MM.1S (cell line): ENCODE measurements around the gene PDE6A.
"Not testable (repeated sequence)": the region's sequence is repeated elsewhere in the genome, so short reads cannot be mapped to it uniquely, and the experiment has no call there.

ENCODE experiments used
- DNase-seq: peaks from one replicate; pipeline ENCODE4 v3.0.0-alpha.2; 2015
- H2AFZ ChIP-seq: fragments of 300-600 bp; sonication (generic); 2 replicates; pipeline ENCODE4 v1.6.0; 2016; ENCODE audit warnings: antibody characterized with exemption, low read length
- H3F3A ChIP-seq: fragments of 300-600 bp; sonication (generic); 2 replicates; pipeline ENCODE4 v1.6.1; 2016; ENCODE audit warnings: mild to moderate bottlenecking, antibody characterized with exemption, low read length, moderate library complexity, mixed read lengths; ENCODE audit not compliant: insufficient read depth
- H3K27ac ChIP-seq: fragments of 300-600 bp; sonication (generic); 2 replicates; pipeline ENCODE4 v1.5.1; 2016; ENCODE audit warnings: mild to moderate bottlenecking, low read length
- H3K27me3 ChIP-seq: fragments of 300-600 bp; sonication (generic); replicated peaks from 2 replicates; pipeline ENCODE4 v1.6.0; 2016; ENCODE audit warnings: low read length; ENCODE audit not compliant: insufficient read depth
- H3K36me3 ChIP-seq: fragments of 300-600 bp; sonication (generic); replicated peaks from 2 replicates; pipeline ENCODE4 v1.6.1; 2016; ENCODE audit warnings: mild to moderate bottlenecking, low read length, mixed read lengths; ENCODE audit not compliant: insufficient read depth
- H3K4me1 ChIP-seq: fragments of 300-600 bp; sonication (generic); 2 replicates; pipeline ENCODE4 v1.6.1; 2016; ENCODE audit warnings: low read length, mixed read lengths
- H3K4me2 ChIP-seq: fragments of 300-600 bp; sonication (generic); 2 replicates; pipeline ENCODE4 v1.6.0; 2016; ENCODE audit warnings: low read depth, low read length
- H3K4me3 ChIP-seq: fragments of 300-600 bp; sonication (generic); 2 replicates; pipeline ENCODE4 v1.5.1; 2016; ENCODE audit warnings: low read length, mixed read lengths
- H3K79me2 ChIP-seq: fragments of 300-600 bp; sonication (generic); 2 replicates; pipeline ENCODE4 v1.6.1; 2016; ENCODE audit warnings: mixed run types, low read length, mixed read lengths
- H3K9ac ChIP-seq: fragments of 300-600 bp; sonication (generic); 2 replicates; pipeline ENCODE4 v1.6.1; 2016; ENCODE audit warnings: low read length, mixed read lengths
- H3K9me2 ChIP-seq: fragments of 300-600 bp; sonication (generic); replicated peaks from 2 replicates; pipeline ENCODE4 v1.6.1; 2016; ENCODE audit warnings: mild to moderate bottlenecking, low read length, mixed read lengths; ENCODE audit not compliant: insufficient read depth
- H3K9me3 ChIP-seq: fragments of 300-600 bp; sonication (generic); replicated peaks from 2 replicates; pipeline ENCODE4 v1.6.1; 2016; ENCODE audit warnings: mild to moderate bottlenecking, low read length, mixed read lengths; ENCODE audit not compliant: insufficient read depth
- H4K20me1 ChIP-seq: fragments of 300-600 bp; sonication (generic); 2 replicates; pipeline ENCODE4 v1.6.1; 2016; ENCODE audit warnings: mild to moderate bottlenecking, low read length, moderate library complexity, mixed read lengths; ENCODE audit not compliant: insufficient read depth
- CTCF ChIP-seq: fragments of 300-600 bp; sonication (generic); IDR thresholded peaks from 2 replicates; pipeline ENCODE4 v1.5.1; 2016; ENCODE audit warnings: antibody characterized with exemption, low read length, mixed read lengths
- EZH2 ChIP-seq: fragments of 300-600 bp; sonication (generic); optimal IDR thresholded peaks from 2 replicates; pipeline ENCODE3; 2017; ENCODE audit warnings: low read depth, mild to moderate bottlenecking, antibody characterized with exemption, low read length, mixed read lengths
- EZH2phosphoT487 ChIP-seq: fragments of 300-600 bp; sonication (generic); IDR thresholded peaks from 2 replicates; pipeline ENCODE4 v1.6.1; 2018; ENCODE audit warnings: antibody characterized with exemption, low read length

The PDE6A gene

DNA sequence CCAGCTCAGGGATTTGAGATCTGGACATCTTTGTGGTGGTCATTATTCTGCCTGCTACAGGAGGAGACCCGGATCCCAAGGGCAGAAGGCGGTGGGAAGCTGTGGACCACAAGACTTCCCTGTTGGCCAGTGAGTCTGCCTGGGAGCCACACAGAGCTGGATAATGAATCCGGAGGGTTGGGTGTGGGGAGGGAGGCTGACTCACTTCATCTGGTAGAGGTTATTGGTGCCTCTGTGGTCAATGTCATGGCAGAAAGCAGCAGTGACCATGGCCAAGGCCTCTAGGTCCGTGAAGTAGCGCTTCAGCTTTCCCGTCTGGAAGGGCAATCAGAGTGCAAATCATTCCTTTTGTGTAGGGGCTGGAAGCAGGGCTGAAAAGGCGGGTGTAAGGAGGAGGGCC lies 58.5 kb downstream of the PDE6A start:
- no peak overlapping the region for H3K9ac ChIP-seq
- H3K36me3 ChIP-seq = no peaks in the 10 kb centered on the region
- H2AFZ ChIP-seq = no peak overlapping the region
- H4K20me1 ChIP-seq = no peaks in the 10 kb centered on the region
- no peaks in the 10 kb centered on the region for H3F3A ChIP-seq
- no peaks in the 10 kb centered on the region for H3K79me2 ChIP-seq
- no peak overlapping the region for H3K27ac ChIP-seq
- no peak for TF ChIP-seq EZH2phosphoT487
- TF ChIP-seq EZH2 = no peak
- TF ChIP-seq CTCF = no peak
- no peaks in the 10 kb centered on the region for H3K27me3 ChIP-seq
- H3K9me2 ChIP-seq = no peaks in the 10 kb centered on the region
- H3K4me2 ChIP-seq = no peak overlapping the region
- DNase-seq = no peak
- no peak overlapping the region for H3K4me3 ChIP-seq
- H3K4me1 ChIP-seq = no peaks in the 10 kb centered on the region
- H3K9me3 ChIP-seq = no peaks in the 10 kb centered on the region

GRCh38 chr5:149885513-149885912 lies 59.1 kb downstream of the PDE6A start:
- no peak overlapping the region for H3K4me3 ChIP-seq
- no peak overlapping the region for H3K27ac ChIP-seq
- DNase-seq = no peak
- no peaks in the 10 kb centered on the region for H3K36me3 ChIP-seq
- H3K9ac ChIP-seq = no peak overlapping the region
- H3K4me1 ChIP-seq = no peaks in the 10 kb centered on the region
- TF ChIP-seq EZH2 (no peak), CTCF (no peak), EZH2phosphoT487 (no peak)
- H3K9me3 ChIP-seq = no peaks in the 10 kb centered on the region
- H3K9me2 ChIP-seq = no peaks in the 10 kb centered on the region
- H4K20me1 ChIP-seq = no peaks in the 10 kb centered on the region
- no peak overlapping the region for H2AFZ ChIP-seq
- H3F3A ChIP-seq = no peaks in the 10 kb centered on the region
- H3K27me3 ChIP-seq = no peaks in the 10 kb centered on the region
- H3K4me2 ChIP-seq = no peak overlapping the region
- no peaks in the 10 kb centered on the region for H3K79me2 ChIP-seq

- Histone ChIP-seq H3K9me2 (no peaks in the 10 kb centered on the region), H3K36me3 (no peaks in the 10 kb centered on the region), H3K9me3 (no peaks in the 10 kb centered on the region), H3K9ac (no peak overlapping the region), H2AFZ (0 out of 2 replicates have a peak overlapping the region, but pooled peaks have one; percentile 6), H3F3A (no peaks in the 10 kb centered on the region), H3K79me2 (no peaks in the 10 kb centered on the region), H3K4me3 (no peak overlapping the region), H3K4me2 (no peak overlapping the region), H3K27me3 (no peaks in the 10 kb centered on the region), H3K4me1 (no peaks in the 10 kb centered on the region), H3K27ac (no peak overlapping the region), H4K20me1 (no peaks in the 10 kb centered on the region)
- TF ChIP-seq EZH2phosphoT487 (no peak), EZH2 (no peak)
- DNase-seq = no peak
Measured at GRCh38 chr5:149883550-149883949, 61.0 kb downstream of the PDE6A start.

DNA sequence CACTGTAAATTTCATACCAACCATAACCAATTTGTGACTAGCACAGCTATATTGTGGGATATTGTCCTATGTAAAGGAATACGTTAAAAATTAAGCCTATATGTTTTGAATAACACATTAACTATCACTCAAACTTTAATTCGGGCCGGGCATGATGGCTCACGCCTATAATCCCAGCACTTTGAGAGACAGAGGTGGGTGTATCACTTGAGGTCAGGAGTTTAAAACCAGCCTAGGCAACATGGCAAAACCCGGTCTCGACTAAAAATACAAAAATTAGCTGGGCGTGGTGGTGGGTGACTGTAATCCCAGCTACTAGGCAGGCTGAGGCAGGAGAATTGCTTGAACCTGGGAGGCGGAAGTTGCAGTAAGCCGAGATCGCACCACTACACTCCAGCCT lies 62.0 kb downstream of the PDE6A start:
- DNase-seq, H3K4me2 ChIP-seq, H3K36me3 ChIP-seq, H3K4me3 ChIP-seq, H3K9me2 ChIP-seq, H3K9ac ChIP-seq, H3K27me3 ChIP-seq, H4K20me1 ChIP-seq, H3K4me1 ChIP-seq, H3K9me3 ChIP-seq, H3F3A ChIP-seq, H3K79me2 ChIP-seq, H2AFZ ChIP-seq, H3K27ac ChIP-seq: not testable (repeated sequence)
